Cerebellar nuclear complex (tissue), 1 donor: Measurements from ENCODE around the gene NASP.

ENCODE experiments used
- DNase-seq, 2 experiments: peaks; one replicate each; lab custom pipeline; 2025; lab: John Stamatoyannopoulos, UW

Gene NASP, protein sequence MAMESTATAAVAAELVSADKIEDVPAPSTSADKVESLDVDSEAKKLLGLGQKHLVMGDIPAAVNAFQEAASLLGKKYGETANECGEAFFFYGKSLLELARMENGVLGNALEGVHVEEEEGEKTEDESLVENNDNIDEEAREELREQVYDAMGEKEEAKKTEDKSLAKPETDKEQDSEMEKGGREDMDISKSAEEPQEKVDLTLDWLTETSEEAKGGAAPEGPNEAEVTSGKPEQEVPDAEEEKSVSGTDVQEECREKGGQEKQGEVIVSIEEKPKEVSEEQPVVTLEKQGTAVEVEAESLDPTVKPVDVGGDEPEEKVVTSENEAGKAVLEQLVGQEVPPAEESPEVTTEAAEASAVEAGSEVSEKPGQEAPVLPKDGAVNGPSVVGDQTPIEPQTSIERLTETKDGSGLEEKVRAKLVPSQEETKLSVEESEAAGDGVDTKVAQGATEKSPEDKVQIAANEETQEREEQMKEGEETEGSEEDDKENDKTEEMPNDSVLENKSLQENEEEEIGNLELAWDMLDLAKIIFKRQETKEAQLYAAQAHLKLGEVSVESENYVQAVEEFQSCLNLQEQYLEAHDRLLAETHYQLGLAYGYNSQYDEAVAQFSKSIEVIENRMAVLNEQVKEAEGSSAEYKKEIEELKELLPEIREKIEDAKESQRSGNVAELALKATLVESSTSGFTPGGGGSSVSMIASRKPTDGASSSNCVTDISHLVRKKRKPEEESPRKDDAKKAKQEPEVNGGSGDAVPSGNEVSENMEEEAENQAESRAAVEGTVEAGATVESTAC

DNA sequence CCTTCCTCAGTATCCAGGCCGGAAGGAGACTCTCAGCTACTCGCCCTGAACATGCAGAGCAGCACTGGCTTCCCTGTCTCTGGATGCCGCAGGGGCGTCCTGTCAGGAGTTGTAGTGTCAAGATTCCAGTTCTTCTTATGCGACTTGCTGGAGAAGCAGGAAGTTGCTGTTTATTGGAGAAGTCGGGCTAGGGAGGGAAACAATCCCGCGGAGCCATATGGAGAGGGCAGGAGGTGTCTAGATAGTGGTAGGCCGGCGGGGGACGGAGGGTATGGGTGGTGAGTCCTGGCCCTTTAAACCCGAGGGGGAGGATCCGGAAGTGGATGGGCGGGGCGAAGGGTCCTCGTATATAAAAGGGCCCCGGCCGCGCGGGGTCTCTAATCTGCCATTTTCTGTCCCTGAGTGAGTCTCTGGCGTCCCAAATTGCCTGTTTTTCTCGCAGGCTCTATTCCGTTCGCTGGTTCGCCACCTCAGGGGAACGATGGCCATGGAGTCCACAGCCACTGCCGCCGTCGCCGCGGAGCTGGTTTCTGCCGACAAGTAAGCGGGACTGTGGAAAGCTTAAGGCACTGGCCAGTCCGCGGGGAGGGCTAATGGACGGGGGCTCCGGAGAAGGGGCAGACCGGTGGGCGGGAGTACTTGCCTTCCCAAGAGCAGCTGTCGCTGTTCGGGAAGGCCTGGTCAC, at the start of gene NASP:
TSS of gene NASP (plus strand) at position 376 of the 685 bp plus-strand sequence. CDS start at position 482, 106 bp downstream.
- peak in 1 of 2 experiments; percentile 68 for DNase-seq

DNA sequence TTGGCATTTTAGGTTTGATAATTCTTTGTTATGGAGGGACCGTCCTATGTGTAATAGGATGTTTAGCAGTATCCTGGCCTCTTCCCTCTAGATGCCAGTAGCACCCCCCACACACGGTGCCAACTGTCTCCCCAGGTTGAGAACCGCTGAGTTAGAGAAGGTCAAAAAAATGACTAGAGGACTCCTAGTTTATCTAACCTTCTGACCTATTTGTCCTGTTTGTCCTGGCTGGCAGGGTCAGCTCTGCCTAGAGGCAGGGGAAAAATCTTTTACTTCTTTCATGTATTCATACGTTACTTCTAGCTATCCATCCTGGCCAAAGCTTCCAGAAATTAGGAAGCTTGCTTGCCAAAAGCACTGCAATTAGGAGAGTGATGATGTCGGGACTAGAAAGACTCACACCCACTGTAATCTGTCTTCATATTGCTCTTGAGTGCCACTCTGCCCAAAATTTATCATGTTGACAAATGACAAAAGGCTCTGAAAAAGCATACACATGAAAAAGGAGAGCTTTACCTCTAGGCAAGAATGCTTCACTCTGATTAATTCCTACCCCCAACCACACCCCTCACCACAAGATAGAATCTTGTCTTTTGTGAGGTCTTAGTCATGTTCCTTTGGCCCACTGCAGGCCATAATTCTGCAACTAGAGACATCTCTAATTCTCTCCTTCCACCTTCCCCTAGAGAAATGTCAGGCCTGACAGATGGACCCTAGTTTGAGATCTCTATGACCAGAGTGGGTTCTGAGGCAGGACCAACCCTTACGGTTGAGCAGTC, 47.7 kb upstream of the NASP start:
- no peak for DNase-seq

DNA sequence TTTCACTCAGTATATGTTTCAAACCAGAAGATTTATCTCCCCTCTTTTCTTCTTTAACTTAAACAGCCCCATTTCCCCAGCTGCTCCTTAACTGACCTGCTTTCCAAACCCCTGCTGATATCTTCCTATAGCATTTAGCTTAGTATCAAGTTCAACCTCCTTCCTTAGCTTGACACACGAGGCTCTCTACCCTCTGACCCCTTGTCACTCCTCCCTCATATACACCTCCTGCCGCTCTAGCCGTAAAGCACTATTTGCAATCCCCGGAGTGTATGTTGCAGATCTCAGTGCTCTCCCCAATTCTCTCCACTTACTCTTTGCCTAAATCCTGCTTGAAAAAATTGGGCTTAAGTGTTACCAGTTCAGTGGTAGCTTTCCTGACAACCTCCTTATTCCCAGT, 47.0 kb upstream of the NASP start:
- DNase-seq, result no peak

GRCh38 chr1:45541193-45541592, 42.6 kb upstream of the NASP start:
- DNase-seq, result no peak

DNA sequence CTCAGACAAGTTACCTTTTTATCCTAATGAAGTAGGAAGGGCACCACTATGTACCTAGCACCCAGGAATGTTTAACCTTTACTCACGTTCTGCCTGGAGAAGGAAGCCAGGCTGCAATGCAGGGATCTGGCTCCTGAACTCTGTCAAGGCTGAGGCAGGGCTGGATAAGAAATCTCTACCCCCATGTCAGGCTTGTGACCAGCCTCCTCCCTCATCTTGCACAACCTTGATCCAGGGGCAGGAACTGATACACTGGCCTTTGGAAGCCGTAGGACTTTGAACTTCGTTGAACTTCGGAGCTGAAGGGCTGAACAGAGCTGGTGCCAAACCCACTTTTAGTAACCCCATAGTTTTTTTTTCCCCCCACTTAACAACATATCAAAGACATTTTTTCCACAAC, 41.2 kb upstream of the NASP start:
- no peak for DNase-seq

DNA sequence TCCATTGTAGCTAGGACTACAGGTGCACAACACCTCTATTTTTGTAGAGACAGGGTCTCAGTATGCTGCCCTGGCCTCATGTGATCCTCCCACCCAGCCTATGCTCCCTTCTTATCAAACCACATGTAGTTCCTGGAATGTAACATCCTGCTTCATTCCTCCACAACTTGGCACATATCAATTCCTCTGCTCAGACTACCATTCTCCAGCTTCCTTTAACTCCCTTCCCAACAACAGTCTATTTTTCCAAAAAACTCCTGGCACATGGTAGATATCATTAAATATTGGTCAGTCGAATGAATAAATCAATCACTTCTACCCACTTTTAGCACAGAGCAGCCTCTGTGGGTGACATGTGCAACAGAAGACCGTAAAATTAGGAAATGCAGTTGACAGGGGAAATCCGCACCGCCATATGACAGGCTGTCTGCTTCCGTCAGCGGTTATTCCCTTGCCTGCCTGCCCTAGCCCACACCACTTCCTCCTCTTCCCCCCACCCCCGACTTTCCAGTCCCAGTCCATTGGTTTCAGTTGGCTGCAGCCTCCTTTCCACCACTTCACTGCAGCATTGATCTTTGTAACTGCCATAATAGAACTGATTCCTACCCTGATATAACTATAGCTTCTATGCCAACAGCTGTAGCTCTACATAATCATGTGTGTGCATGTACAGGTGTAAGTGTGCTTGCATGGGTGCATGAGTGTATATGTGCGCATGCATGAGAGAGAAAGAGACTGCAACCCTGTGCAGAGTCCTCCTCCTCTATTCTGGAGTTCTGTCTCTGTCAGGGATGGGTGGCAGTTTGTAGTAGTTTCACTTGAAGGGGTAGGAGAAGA, 40.0 kb upstream of the NASP start:
- DNase-seq, result no peak

GRCh38 chr1:45544530-45544929, 39.3 kb upstream of the NASP start:
- DNase-seq, result no peak

DNA sequence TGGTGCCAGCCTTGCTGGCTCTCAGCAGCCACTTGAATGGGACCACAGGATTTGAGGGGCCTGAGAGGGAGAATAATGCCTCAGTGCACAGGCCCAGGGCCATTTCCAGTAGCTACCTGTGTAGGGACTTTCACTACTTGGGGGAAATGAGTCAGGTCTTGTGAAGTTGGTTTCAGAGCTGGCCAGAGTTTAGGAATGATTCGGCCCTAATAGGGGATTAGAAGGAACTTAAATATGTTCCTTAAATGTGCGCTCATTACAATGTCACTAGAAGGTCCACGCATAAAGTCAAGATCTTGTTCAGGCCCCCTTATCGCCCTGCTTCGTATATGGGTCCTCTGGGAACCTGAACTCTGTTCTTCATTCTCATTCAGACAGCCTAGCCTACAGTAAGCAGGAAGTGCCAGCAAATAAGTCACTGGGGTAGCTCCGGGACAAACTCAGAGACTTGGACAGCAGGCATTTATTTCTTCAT, 38.8 kb upstream of the NASP start:
- DNase-seq, result no peak

DNA sequence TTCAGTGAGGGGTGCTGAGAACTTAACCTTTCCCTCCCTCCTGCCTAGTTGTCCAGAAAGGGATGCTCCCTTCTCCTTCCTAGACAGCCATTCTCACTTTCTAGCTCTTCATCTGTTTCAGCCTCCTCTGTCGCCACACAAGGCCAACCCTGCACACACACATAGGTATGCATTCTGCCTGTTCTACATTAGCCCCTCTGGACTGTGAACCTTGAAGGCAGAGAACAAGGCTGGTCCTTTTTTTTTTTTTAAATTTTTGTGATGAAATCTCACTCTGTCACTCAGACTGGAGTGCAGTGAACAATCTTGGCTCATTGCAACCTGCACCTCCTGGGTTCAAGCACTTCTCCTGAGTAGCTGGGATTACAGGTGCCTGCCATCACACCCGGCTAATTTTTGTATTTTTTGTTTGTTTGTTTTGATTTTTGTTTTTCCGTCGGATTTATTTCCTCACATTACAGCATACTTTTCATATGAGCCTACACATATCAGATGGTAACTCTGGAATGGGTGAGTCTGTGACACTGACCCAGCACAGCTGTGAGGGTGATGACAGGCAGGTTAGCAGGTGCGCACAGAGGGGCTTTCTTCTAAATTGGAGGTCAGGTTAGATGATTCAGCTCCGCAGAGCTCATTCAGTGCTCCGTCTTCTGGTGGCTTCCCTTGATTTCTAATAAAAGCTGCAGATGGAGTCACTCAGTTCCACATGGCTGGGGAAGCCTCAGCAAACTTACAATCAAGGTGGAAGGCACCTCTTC, 38.1 kb upstream of the NASP start:
- no peak for DNase-seq

DNA sequence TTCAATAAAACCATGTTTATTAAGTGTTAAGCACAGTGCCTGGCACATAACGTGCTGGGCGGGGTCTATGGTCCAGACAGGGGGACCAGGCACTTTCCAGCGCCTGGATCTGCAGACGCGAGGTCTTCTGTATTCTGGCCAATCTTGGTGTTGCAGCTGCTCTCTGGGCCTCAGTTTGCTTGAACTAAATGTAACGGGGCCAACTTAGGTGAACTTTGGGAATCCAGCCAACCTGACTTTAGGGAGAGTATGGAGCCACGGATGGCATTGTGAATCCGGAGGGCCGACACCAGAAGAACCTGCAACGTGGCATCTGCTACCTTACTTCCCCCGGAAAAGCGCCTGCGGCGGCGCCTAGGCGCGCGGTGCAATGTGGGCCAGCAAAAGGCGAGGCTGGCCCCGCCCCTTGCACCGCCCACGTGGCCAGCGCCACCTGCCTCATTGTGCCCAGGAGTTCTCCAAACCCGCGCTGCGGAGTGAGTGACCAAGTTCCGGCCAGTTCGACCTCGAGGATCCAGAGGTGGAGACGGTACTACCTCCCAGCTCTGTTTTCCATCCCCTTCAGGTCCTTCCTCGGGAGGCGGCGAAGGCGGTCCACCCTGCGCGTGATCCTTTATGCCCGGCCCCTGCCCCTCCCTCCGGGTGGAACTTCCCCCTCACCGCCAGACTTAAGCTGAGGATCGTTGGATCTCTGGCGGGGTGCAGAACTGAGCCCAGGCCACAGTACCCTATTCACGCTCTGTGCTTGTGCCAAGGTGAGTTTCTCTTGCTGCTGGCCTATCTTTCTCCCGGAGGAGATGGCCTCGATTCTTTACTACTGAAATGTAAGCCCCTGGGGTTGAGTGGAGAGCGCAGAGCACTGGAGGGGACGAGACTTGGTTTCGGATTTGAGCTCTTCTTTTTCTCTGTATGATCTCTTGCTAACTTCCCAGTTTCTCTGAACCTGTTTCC, 33.2 kb upstream of the NASP start, which contains the start of gene AKR1A1:
TSS of gene AKR1A1 (plus strand) at position 426 of the 951 bp plus-strand sequence. CDS start 10,969 bp downstream, outside the sequence.
- DNase-seq, result peak in 1 of 2 experiments; percentile 51

GRCh38 chr1:45551684-45552083, 32.2 kb upstream of the NASP start:
- no peak for DNase-seq

DNA sequence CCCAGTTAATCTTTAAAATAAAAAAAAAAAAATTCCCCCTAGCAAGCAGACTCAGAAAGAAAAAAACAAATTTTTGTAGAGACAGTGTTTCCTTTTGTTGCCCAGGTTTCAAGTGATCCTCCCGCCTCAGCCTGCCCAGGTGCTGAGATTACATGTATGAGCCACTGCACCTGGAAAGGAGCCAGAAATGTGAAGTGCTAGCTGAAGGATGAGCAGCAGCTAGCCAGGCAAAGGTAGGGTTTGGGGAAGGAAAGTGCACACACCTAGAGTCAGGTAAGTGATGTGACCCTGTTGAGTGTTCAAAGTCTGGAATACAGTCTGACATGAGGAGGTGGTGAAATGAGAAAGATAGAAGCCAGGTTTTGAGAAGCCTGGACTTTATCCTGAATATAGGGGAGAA, 31.5 kb upstream of the NASP start:
- DNase-seq, result no peak

DNA sequence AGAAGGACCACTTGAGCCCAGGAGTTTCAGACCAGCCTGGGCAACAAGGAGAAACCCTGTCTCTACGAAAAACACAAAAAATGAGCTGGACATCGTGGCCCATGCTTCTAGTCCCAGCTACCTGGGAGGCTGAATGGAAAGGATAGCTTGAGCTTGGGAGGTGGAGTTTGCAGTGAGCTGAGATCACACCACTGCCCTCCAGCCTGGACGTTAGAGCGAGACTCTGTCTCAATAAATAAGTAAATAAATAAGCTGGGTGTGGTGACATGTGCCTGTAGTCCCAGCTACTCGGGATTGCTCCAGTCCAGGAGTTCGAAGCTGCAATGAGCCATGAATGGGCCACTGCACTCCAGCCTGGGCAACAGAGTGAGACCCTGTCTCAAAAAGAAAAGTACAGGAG, 29.6 kb upstream of the NASP start:
- no peak for DNase-seq

- DNase-seq, result no peak
These were observed 26.4 kb upstream of the NASP start for GRCh38 chr1:45557422-45557944.

GRCh38 chr1:45563843-45564242, 20.0 kb upstream of the NASP start:
- no peak for DNase-seq

DNA sequence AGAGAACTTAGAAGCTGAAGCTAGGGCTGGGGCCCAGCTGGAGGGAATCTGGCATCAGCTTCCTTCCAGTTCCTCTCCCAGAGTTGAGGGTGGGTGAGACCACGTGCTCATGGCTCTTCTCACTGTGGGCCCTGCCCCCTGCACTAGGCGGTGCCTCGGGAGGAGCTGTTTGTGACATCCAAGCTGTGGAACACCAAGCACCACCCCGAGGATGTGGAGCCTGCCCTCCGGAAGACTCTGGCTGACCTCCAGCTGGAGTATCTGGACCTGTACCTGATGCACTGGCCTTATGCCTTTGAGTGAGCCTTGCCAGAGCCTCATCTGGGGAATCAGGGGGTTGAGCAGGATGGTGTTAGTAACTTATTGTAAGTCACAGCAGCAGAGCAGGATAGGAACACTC, 17.1 kb upstream of the NASP start:
- DNase-seq, result no peak

- no peak for DNase-seq
These were observed 15.9 kb upstream of the NASP start for GRCh38 chr1:45567911-45568310.

GRCh38 chr1:45568421-45568820, 15.4 kb upstream of the NASP start:
- no peak for DNase-seq
